ENCODE data around the gene SCAF1.

SCAF1 gene

DNA sequence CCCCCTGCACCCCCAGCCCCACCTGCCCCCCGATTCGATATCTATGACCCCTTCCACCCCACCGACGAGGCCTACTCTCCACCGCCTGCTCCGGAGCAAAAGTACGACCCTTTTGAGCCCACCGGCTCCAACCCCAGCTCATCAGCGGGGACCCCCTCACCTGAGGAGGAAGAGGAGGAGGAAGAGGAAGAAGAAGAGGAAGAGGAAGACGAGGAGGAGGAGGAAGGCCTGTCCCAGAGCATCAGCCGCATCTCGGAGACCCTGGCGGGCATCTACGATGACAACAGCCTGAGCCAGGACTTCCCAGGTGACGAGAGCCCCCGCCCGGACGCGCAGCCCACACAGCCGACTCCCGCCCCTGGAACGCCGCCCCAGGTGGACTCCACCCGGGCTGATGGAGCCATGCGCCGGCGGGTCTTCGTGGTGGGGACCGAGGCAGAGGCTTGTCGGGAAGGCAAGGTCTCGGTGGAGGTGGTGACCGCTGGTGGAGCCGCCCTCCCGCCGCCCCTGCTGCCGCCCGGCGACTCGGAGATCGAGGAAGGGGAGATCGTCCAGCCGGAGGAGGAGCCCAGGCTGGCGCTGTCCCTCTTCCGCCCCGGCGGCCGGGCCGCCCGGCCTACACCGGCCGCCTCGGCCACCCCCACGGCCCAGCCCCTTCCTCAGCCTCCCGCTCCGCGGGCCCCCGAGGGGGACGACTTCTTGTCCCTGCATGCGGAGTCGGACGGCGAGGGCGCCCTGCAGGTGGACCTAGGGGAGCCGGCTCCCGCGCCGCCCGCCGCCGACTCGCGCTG lies 9.2 kb downstream of the SCAF1 start:
- DNase-seq = no peak

DNA sequence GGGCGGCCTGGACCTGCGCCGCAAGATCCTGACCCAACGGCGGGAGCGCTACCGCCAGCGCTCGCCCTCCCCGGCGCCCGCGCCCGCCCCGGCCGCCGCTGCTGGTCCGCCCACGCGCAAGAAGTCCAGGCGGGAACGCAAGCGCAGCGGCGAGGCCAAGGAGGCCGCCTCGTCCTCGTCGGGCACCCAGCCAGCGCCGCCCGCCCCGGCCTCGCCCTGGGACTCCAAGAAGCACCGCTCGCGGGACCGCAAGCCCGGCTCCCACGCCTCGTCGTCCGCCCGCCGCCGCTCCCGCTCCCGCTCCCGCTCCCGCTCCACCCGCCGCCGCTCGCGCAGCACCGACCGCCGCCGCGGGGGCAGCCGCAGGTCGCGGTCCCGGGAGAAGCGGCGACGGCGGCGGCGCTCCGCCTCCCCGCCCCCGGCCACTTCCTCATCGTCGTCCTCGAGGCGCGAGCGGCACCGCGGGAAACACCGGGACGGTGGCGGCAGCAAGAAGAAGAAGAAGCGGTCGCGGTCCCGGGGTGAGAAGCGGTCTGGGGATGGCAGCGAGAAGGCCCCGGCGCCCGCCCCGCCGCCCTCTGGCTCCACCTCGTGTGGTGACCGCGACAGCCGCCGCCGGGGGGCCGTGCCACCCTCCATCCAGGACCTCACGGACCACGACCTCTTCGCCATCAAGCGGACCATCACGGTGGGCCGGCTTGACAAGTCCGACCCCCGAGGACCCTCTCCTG lies 10.0 kb downstream of the SCAF1 start:
- DNase-seq = no peak

GRCh38 chr19:49652551-49653465 lies 10.8 kb downstream of the SCAF1 start:
- DNase-seq = no peak

- no peak for DNase-seq
Measured at GRCh38 chr19:49653466-49653806, 11.4 kb downstream of the SCAF1 start.

DNA sequence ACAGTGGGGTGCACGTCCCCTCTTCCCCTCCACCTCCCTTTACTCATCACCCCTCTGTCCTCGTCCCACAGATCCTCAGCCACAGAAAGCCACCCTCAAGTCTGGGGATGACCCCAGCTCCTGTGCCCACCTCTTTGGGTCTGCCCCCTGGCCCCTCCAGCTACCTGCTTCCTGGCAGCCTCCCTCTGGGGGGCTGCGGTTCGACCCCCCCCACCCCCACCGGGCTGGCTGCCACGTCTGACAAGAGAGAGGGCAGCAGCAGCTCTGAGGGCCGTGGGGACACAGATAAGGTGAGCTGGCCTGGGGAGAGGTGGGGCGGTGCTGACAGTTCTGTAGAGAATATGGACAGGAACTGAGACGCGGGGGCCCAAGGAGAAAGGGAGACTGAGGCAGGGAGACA lies 12.6 kb downstream of the SCAF1 start:
- DNase-seq = no peak

- DNase-seq = no peak
Measured at GRCh38 chr19:49655570-49656455, 13.8 kb downstream of the SCAF1 start.

DNA sequence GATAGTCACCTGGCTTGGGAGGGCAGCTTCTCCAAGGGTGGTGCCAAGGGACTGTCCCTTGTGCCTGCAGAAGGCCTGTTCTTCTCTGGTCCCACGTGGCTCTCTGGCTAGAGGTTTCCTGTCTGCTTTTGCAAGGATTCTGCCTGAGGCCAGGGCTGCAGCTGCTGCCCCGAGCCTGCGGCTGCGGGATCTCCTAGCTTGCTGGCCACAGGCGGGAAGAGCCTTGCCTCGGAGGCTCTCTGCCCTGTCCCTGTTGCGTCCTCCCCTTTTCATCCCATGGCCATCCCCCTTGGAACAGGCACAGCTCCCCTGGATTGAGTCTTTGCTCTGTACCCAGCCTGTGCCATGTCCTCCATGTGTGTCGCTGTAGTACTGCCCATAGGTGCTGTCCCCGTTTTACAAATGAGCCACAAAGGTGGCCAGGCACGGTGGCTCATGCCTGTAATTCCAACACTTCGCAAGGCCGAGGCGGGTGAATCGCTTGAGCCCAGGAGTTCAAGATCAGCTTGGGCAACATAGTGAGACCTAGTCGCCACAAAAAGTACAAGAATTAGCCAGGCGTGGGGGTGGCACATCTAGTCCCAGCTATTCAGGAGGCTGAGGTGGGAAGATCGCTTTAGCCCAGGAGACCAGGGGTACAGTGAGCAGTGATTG lies 14.6 kb downstream of the SCAF1 start:
- no peak for DNase-seq

DNA sequence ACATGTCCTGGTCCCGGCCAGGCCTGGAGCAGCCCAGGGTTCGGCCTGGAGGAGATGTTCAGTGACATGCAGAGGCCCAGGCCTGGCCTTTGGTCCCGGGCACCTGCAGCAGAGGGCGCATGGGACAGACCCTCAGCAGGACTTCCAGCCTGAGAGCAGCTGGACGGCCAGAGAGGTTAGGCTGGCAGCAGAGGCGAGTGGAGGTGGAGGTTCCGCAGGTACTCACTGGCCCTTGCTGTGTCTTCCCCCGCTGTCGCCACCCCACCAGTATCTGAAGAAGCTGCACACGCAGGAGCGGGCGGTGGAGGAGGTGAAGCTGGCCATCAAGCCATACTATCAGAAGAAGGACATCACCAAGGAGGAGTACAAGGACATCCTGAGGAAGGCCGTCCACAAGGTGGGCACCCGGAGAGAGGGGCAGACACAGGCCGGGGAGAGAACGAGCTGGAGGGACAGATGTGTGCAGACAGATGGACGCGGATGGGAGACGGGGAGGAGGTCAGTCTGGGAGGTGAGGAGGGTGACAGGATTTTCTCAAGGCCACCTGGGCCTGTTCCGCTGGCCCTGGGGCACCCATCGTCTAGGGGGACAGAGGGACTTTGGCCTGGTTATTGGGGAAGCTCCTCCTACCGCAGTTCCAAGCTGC lies 15.6 kb downstream of the SCAF1 start:
- no peak for DNase-seq

DNA sequence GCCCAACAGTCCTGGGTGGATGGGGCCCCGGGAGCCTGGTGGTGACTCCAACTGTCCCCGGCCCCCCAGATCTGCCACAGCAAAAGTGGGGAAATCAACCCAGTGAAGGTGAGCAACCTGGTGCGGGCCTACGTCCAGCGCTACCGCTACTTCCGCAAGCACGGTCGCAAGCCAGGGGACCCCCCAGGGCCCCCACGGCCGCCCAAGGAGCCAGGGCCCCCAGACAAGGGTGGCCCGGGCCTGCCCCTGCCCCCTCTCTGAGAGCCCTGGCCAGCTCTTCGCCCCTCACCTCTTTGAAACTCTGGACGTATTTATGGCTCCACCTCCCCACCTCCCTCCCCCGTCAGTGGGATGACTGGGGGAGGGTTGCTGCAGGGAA lies 16.1 kb downstream of the SCAF1 start:
- DNase-seq = no peak

DNA sequence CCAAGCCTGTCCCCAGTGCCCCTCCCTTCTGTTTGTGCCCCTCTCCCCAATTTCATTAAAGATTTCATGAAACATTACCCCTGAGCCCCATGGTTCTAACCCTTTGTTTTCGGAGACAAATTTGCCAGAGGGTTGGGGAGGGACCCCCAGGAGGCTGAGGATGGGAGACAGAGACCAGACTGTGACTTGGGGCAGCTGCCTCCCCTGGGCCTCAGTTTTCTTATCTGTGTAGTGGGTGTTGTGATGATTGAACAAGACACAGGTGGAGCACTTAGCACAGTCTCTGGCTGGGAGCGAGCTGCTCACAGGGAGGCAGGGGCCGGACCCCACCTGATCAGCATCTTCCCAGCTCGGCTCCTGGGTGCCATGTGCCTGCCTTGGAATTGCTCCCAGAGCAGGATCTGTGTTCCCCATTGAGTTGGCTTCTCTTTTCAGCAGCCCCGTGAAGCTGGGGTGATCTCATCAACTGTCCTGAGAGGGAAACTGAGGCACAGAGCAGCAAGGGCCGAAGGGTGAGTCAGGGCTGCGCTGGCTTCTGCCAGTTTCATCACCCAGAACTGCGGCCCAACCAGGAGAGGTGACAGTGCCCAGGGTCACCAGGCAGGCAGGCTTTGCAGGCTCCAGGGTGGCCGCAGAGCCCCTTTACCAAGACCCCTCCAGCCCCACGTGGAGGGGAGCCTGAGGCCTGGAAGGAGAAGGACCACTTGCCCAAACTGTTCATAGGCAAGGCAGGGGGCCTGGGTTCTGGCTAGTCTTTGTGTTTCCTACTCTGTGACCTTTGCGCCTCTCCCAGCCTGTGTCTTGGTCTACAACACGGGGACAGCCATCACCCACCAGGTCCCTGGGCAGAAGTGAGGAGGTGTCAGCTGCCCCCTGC lies 16.8 kb downstream of the SCAF1 start:
- DNase-seq = no peak

DNA sequence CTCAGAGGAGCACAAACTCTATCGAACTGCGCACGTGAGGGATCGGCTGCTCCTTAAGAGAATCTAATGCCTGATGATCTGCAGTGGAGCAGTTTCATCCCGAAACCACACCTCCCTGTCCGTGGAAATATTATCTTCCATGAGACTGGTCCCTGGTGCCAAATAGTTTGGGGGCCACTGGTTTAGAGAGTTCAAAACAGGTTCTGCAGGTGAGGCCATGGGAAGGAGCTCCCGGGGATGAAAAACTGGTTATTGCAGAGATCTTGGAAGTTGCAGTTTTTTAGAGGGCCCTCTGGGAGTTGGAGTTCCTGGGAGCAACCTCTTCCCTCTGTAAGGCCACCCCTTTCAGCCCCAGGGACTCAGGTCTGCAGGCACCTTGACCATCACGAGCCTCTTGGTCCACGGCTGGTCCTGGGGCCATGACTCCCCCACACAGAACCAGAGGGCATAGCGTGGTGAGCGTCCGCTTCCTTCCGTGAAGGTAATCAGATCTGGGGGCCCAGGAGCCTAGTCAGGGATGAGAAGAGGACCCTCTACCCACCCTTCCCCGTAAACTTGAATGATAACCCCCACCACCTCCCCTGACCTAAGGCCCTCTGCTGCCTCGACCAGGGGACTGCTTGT lies 18.4 kb downstream of the SCAF1 start:
- no peak for DNase-seq

DNA sequence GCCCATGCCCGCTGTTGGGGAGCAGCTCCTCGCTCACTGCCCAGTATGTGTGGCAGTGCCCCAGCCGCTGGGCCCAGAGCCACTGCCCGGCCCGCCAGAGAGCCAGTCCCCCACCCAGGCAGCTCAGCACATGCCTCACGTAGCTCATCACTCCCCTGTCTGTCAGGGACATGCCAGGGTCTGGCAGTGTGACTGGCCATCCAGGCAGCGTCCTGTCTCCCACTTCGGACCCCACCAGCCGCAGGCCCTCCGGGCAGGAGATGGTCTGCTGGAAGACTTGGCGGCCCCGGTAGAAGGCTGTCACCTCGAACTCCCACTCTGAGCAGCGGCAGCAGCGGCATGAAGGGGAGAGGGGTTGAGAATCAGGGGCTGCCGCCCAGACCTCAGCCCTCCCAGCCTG lies 20.0 kb downstream of the SCAF1 start:
- no peak for DNase-seq

- DNase-seq = no peak
Measured at GRCh38 chr19:49663224-49663623, 21.2 kb downstream of the SCAF1 start.

GRCh38 chr19:49664171-49665035 lies 22.4 kb downstream of the SCAF1 start:
- peak; percentile 88 for DNase-seq

DNA sequence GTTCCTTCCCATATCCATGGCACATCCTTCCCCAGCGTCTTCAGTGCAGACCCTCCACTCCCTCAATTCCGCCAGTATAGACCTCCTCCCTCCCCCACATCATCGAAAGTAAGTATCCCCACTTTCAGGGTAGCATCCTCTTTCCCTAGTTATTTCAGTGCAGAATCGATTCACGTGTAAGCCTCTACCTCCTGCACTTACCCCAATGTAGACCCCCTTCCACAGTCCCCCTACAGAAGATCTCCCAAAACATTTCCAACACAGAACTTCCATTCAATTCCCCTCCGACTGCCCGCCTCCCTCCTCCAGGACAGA lies 23.0 kb downstream of the SCAF1 start:
- no peak for DNase-seq

GRCh38 chr19:49665351-49666119 lies 23.5 kb downstream of the SCAF1 start, which contains the start of the genes BCL2L12 and IRF3:
TSS of gene BCL2L12 (plus strand) at chr19:49665933. CDS start at chr19:49666693, 760 bp downstream.
TSS of gene IRF3 (minus strand) at chr19:49665857. CDS start at chr19:49664838, 1,019 bp downstream.
- DNase-seq = peak; percentile 99

GRCh38 chr19:49666120-49666444 lies 24.1 kb downstream of the SCAF1 start:
- DNase-seq = no peak

DNA sequence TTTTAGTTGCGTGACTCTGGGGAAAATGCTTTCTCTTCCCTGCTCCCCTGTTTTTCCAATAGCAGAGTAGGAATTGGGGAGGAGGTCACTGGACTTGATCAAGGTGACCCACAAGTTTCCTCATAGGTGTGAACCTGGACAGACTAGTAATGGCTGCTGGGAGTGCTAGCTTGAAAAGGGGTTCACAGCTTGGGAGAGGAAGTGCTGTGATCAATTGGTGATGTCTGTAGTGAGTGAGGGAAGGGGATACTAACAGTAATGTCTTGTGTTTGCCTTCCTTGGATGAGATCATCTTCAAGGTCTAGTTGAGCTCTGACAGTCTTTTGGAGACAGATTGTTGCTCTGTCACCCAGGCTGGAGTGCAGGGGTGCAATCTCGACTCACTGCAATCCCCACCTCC lies 25.5 kb downstream of the SCAF1 start:
- no peak for DNase-seq

All from OCI-M1 (cell line).